ENCODE measurements around the gene DLG1. TPM values are rescaled to one million over a fixed set of nuclear protein-coding genes. Genes with fewer than 3 reads are reported as not detected.

The DLG1 gene
- total RNA-seq, 1 experiment from 2014 or later, result 28.9 TPM

GRCh38 chr3:197327701-197328100 is 29.3 kb upstream of the DLG1 start:
- peak; percentile 82 for DNase-seq (ENCODE audit: low read depth, low spot score)
- in situ Hi-C loops (cut with HindIII; ENCODE audit: low pct_unique_long_range_greater_than_20kb, low sequenced_read_pairs), result no loop called here

- no peak for DNase-seq (ENCODE audit: low read depth, low spot score)
- in situ Hi-C loops (cut with HindIII; ENCODE audit: low pct_unique_long_range_greater_than_20kb, low sequenced_read_pairs), result no loop called here
Observed at GRCh38 chr3:197325773-197326172, 27.4 kb upstream of the DLG1 start.

GRCh38 chr3:197322149-197322548 is 23.7 kb upstream of the DLG1 start:
- no peak for DNase-seq (ENCODE audit: low read depth, low spot score)
- in situ Hi-C loops (cut with HindIII; ENCODE audit: low pct_unique_long_range_greater_than_20kb, low sequenced_read_pairs), result no loop called here

GRCh38 chr3:197320582-197320981 is 22.2 kb upstream of the DLG1 start:
- in situ Hi-C loops (cut with HindIII; ENCODE audit: low pct_unique_long_range_greater_than_20kb, low sequenced_read_pairs), result no loop called here

GRCh38 chr3:197317250-197317963 is 19.0 kb upstream of the DLG1 start:
- in situ Hi-C loops (cut with HindIII; ENCODE audit: low pct_unique_long_range_greater_than_20kb, low sequenced_read_pairs), result no loop called here
- peak; percentile 78 for DNase-seq (ENCODE audit: low read depth, low spot score)

More at GRCh38 chr3:197320582-197320981, 22.2 kb upstream of the DLG1 start:
- no peak for DNase-seq (ENCODE audit: low read depth, low spot score)

GRCh38 chr3:197312431-197312830 is 14.0 kb upstream of the DLG1 start:
- in situ Hi-C loops (cut with HindIII; ENCODE audit: low pct_unique_long_range_greater_than_20kb, low sequenced_read_pairs), result no loop called here
- DNase-seq (ENCODE audit: low read depth, low spot score), result no peak

GRCh38 chr3:197311591-197311990 is 13.2 kb upstream of the DLG1 start:
- in situ Hi-C loops (cut with HindIII; ENCODE audit: low pct_unique_long_range_greater_than_20kb, low sequenced_read_pairs), result no loop called here
- no peak for DNase-seq (ENCODE audit: low read depth, low spot score)

GRCh38 chr3:197309528-197310361 is 11.3 kb upstream of the DLG1 start:
- peak; percentile 53 for DNase-seq (ENCODE audit: low read depth, low spot score)
- in situ Hi-C loops (cut with HindIII; ENCODE audit: low pct_unique_long_range_greater_than_20kb, low sequenced_read_pairs), result no loop called here

- in situ Hi-C loops (cut with HindIII; ENCODE audit: low pct_unique_long_range_greater_than_20kb, low sequenced_read_pairs), result no loop called here
- DNase-seq (ENCODE audit: low read depth, low spot score), result peak; percentile 66
Observed at GRCh38 chr3:197308591-197308990, 10.2 kb upstream of the DLG1 start.

GRCh38 chr3:197306374-197307086 is 8.1 kb upstream of the DLG1 start:
- DNase-seq (ENCODE audit: low read depth, low spot score), result no peak
- in situ Hi-C loops (cut with HindIII; ENCODE audit: low pct_unique_long_range_greater_than_20kb, low sequenced_read_pairs), result no loop called here

GRCh38 chr3:197305854-197306253 is 7.4 kb upstream of the DLG1 start:
- in situ Hi-C loops (cut with HindIII; ENCODE audit: low pct_unique_long_range_greater_than_20kb, low sequenced_read_pairs), result no loop called here
- no peak for DNase-seq (ENCODE audit: low read depth, low spot score)

GRCh38 chr3:197303452-197303851 is 5.0 kb upstream of the DLG1 start:
- no peak for DNase-seq (ENCODE audit: low read depth, low spot score)
- in situ Hi-C loops (cut with HindIII; ENCODE audit: low pct_unique_long_range_greater_than_20kb, low sequenced_read_pairs), result no loop called here

- in situ Hi-C loops (cut with HindIII; ENCODE audit: low pct_unique_long_range_greater_than_20kb, low sequenced_read_pairs), result no loop called here
- DNase-seq (ENCODE audit: low read depth, low spot score), result peak; percentile 23
Observed at GRCh38 chr3:197302696-197303341, 4.4 kb upstream of the DLG1 start.

GRCh38 chr3:197302033-197302432 is 3.6 kb upstream of the DLG1 start:
- in situ Hi-C loops (cut with HindIII; ENCODE audit: low pct_unique_long_range_greater_than_20kb, low sequenced_read_pairs), result no loop called here
- no peak for DNase-seq (ENCODE audit: low read depth, low spot score)

GRCh38 chr3:197300361-197300760 is 1.9 kb upstream of the DLG1 start:
- DNase-seq (ENCODE audit: low read depth, low spot score), result no peak
- in situ Hi-C loops (cut with HindIII; ENCODE audit: low pct_unique_long_range_greater_than_20kb, low sequenced_read_pairs), result no loop called here

GRCh38 chr3:197298945-197299854 is 788 bp upstream of the DLG1 start:
- in situ Hi-C loops (cut with HindIII; ENCODE audit: low pct_unique_long_range_greater_than_20kb, low sequenced_read_pairs), result no loop called here
- no peak for DNase-seq (ENCODE audit: low read depth, low spot score)

All from SK-MEL-5 (cell line).